ENCODE results near the gene ZNF771. TPM values are rescaled to one million over a fixed set of nuclear protein-coding genes. Genes with fewer than 3 reads are reported as not detected.
A peak's percentile ranks its signal among the peaks of the same experiment; 100 is the strongest.

The ZNF771 gene
- total and polyA plus RNA-seq, 9 of the 15 experiments (the other 6 are each of a cell fraction or from before 2014, with no cell fraction given), result 1.5 to 12.6 (median 4.4) TPM

- intact Hi-C loops (cut with micrococcal nuclease) (loop anchor here (2.0 to 10.0 kb wide), 3 partner anchors 17 to 307 kb away; partner anchors contain the start of genes ALDOA, CD2BP2 and ZNF771), in situ Hi-C loops (cut with MboI) (loop anchor here (25.0 kb wide), 1 partner anchor 909 kb away; the partner anchor contains the start of genes BOLA2, SLX1B and SULT1A4)
- peak overlapping the region; percentile 74 for H3K27ac ChIP-seq (ENCODE audit: extremely low read depth, low read depth, low read length)
- peaks cover 6% of the 10 kb centered on the region for H3K9me1 ChIP-seq (ENCODE audit: control insufficient read depth, insufficient read depth, low read length)
- H3K27me3 ChIP-seq (ENCODE audit: control insufficient read depth in 2 of 2, insufficient read depth in 2 of 2, low read length in 2 of 2), result no peaks in the 10 kb centered on the region
- H3K4me3 ChIP-seq, result peak overlapping the region; percentile 47
- ChIA-PET POLR2A (interaction anchor here (0.5 to 6.3 kb wide), 11 partner anchors 9 to 297 kb away, joined by 3 to 77 read pairs (median 4); partner anchors contain the start of genes CD2BP2, DCTPP1 and PRR14), CTCF (ENCODE audit: low intra/inter-chr PET ratio) (interaction anchor here (0.6 kb wide), 1 partner anchor 298 kb away, joined by 4 read pairs; no protein-coding TSS in a partner anchor)
- no peaks in the 10 kb centered on the region for H3K9me3 ChIP-seq (replicated peaks; ENCODE audit: control insufficient read depth, insufficient read depth, low read depth, low read length)
- BruUV-seq (replicated peaks), result no TSS peak
- ATAC-seq (no peak), DNase-seq (ENCODE audit: extremely low read depth in 1 of 4, low spot score in 3 of 4) (no peak), FAIRE-seq (no peak)
- peaks cover 37% of the 10 kb centered on the region for H3K79me2 ChIP-seq (ENCODE audit: control insufficient read depth, insufficient read depth, low read length)
- WGBS (ENCODE audit: insufficient coverage, low coverage, missing lambda C conversion rate), result 17% methylated on average over 11 of the region's 11 CpGs
- H3K4me1 ChIP-seq (replicated peaks in 1 of 2; ENCODE audit: control insufficient read depth in 2 of 2, insufficient read depth in 2 of 2, low read length in 2 of 2), result peaks cover 27 to 47% of the 10 kb centered on the region in 2 experiments; a peak in 4 of 5 replicates
- peak overlapping the region; percentile 74 to 84 for H3K9ac ChIP-seq (ENCODE audit: insufficient read depth in 1 of 2, low read depth in 2 of 2, low read length in 2 of 2)
- peaks cover 14% of the 10 kb centered on the region; the same call in 2 of the 3 replicates for H3K36me3 ChIP-seq (ENCODE audit: control insufficient read depth, insufficient read depth, low read length)
- H2AFZ ChIP-seq (ENCODE audit: low read depth, low read length), result peak overlapping the region; percentile 82
- peak overlapping the region; percentile 84 for H3K4me2 ChIP-seq (ENCODE audit: insufficient read depth, low read length)
- H4K20me1 ChIP-seq (replicated peaks; ENCODE audit: control insufficient read depth, insufficient read depth, low read length), result peaks cover 23% of the 10 kb centered on the region
- TF ChIP-seq ETV1 (tag; conservative IDR thresholded peaks at IDR 0.05; ENCODE audit: low read depth), result 0 out of 2 replicates have a peak, but pooled peaks have one; percentile 38
- no peak for TF ChIP-seq SETDB1 (IDR thresholded peaks at IDR 0.05; ENCODE audit: low read length)
- no peak for TF ChIP-seq NFATC3 (IDR thresholded peaks at IDR 0.05)
- no peak for TF ChIP-seq PREB (CRISPR knock-in tag; IDR thresholded peaks at IDR 0.05)
- TF ChIP-seq LARP7 (IDR thresholded peaks at IDR 0.05), result no peak
- no peak for TF ChIP-seq EHMT2 (IDR thresholded peaks at IDR 0.05)
- 0 out of 2 replicates have a peak, but pooled peaks have one; percentile 24 for TF ChIP-seq SMARCE1 (IDR thresholded peaks at IDR 0.05)
- TF ChIP-seq PKNOX1 (IDR thresholded peaks at IDR 0.05), result no peak
- no peak for TF ChIP-seq HDAC3 (IDR thresholded peaks at IDR 0.05; ENCODE audit: borderline replicate concordance, partially characterized antibody)
- no peak for TF ChIP-seq ZNF398 (CRISPR knock-in tag; IDR thresholded peaks at IDR 0.05)
- TF ChIP-seq RBFOX2 (IDR thresholded peaks at IDR 0.05; ENCODE audit: low read depth, low read length), result peak; percentile 60; the same call in 1 of the 2 replicates
- TF ChIP-seq IRF9 (tag; IDR thresholded peaks at IDR 0.05), result no peak
- TF ChIP-seq ZNF436 (CRISPR knock-in tag; IDR thresholded peaks at IDR 0.05), result no peak
- no peak for TF ChIP-seq C11orf30 (IDR thresholded peaks at IDR 0.05; ENCODE audit: low read depth)
- no peak for TF ChIP-seq CHD2 (IDR thresholded peaks at IDR 0.05; ENCODE audit: low read depth, low read length)
- TF ChIP-seq ZKSCAN3 (CRISPR knock-in tag; IDR thresholded peaks at IDR 0.05), result no peak
- TF ChIP-seq DACH1 (IDR thresholded peaks at IDR 0.05; ENCODE audit: partially characterized antibody), result no peak
- TF ChIP-seq SMARCA5 (IDR thresholded peaks at IDR 0.05), result no peak
- TF ChIP-seq RBM25 (IDR thresholded peaks at IDR 0.05; ENCODE audit: low read depth, low read length, severe bottlenecking), result peak; percentile 47
Measured at GRCh38 chr16:30371248-30371816, 36.1 kb upstream of the ZNF771 start.

Data from K562 (cell line).